A673 (cell line): ENCODE results near the gene NPTX1. TPM values are rescaled to one million over a fixed set of nuclear protein-coding genes. Genes with fewer than 3 reads are reported as not detected.

Experiments used
- Bru-seq: library from RNA; stranded (reverse); fragments of 400-500 nt; gene quantifications from one replicate; lab custom pipeline; 2021; lab: Mats Ljungman, UMichigan
- BruChase-seq, 2 experiments: library from RNA; stranded (reverse); fragments of 400-500 nt; gene quantifications; one replicate each; lab custom pipeline; 2021; lab: Mats Ljungman, UMichigan
- BruUV-seq: library from RNA; stranded (reverse); fragments of 400-500 nt; replicated peaks from 2 replicates; lab custom pipeline; 2021; lab: Mats Ljungman, UMichigan
- CTCF ChIA-PET: fragments of 300-600 bp; sonication (Branson Sonifier 250); formaldehyde crosslinking; loops from one replicate; lab custom pipeline; 2022; ENCODE audit warnings: antibody characterized with exemption; lab: Charles Lee
- POLR2A ChIA-PET: fragments of 300-600 bp; sonication (Branson Sonifier 250); formaldehyde crosslinking; loops from one replicate; lab custom pipeline; 2022; ENCODE audit warnings: antibody characterized with exemption; ENCODE audit not compliant: low non-redundant PET; lab: Charles Lee
- DNase-seq: peaks from one replicate; pipeline ENCODE4 v3.0.0-alpha.2; 2015; ENCODE audit warnings: low spot score
- H3K27ac ChIP-seq: fragments of 200-600 bp; sonication (generic); 2 replicates; pipeline ENCODE4 v1.5.1; 2016; ENCODE audit warnings: mixed run types, low read depth, mild to moderate bottlenecking, mixed read lengths, antibody characterized with exemption, low read length; ENCODE audit not compliant: poor library complexity, severe bottlenecking
- H3K27me3 ChIP-seq: fragments of 200-600 bp; sonication (generic); replicated peaks from 2 replicates; pipeline ENCODE4 v1.6.1; 2017; ENCODE audit warnings: mixed run types, low read depth, mild to moderate bottlenecking, mixed read lengths, antibody characterized with exemption, low read length; ENCODE audit not compliant: insufficient read depth, poor library complexity
- H3K36me3 ChIP-seq: fragments of 200-600 bp; sonication (generic); 2 replicates; pipeline ENCODE4 v1.6.1; 2016; ENCODE audit warnings: mixed run types, mild to moderate bottlenecking, mixed read lengths, antibody characterized with exemption, low read length; ENCODE audit not compliant: insufficient read depth, poor library complexity, severe bottlenecking
- H3K4me1 ChIP-seq: fragments of 200-600 bp; sonication (generic); 2 replicates; pipeline ENCODE4 v1.6.1; 2017; ENCODE audit warnings: mixed run types, mild to moderate bottlenecking, mixed read lengths, antibody characterized with exemption, low read length; ENCODE audit not compliant: insufficient read depth, poor library complexity, severe bottlenecking
- H3K4me3 ChIP-seq: fragments of 200-600 bp; sonication (generic); 2 replicates; pipeline ENCODE4 v1.5.1; 2016; ENCODE audit warnings: low read depth, mixed run types, mild to moderate bottlenecking, mixed read lengths, low read length; ENCODE audit not compliant: poor library complexity, severe bottlenecking
- H3K9me3 ChIP-seq: fragments of 200-600 bp; sonication (generic); 2 replicates; pipeline ENCODE4 v1.6.1; 2016; ENCODE audit warnings: mixed run types, low read depth, mild to moderate bottlenecking, mixed read lengths, antibody characterized with exemption, low read length; ENCODE audit not compliant: poor library complexity, severe bottlenecking
- CTCF ChIP-seq: fragments of 300-800, 200-600 bp; sonication (generic); conservative IDR thresholded peaks from 2 replicates; pipeline ENCODE4 v1.5.1; 2017; ENCODE audit warnings: low read depth, mild to moderate bottlenecking, antibody characterized with exemption, low read length, moderate library complexity, mixed read lengths
- EZH2 ChIP-seq: fragments of 200-600 bp; sonication (generic); IDR thresholded peaks from 2 replicates; pipeline ENCODE4 v1.6.1; 2017; ENCODE audit warnings: borderline replicate concordance, low read depth, mild to moderate bottlenecking, mixed read lengths, antibody characterized with exemption, low read length; ENCODE audit not compliant: poor library complexity, severe bottlenecking
- intact Hi-C: fragments of 100-400 bp; cut with micrococcal nuclease; formaldehyde crosslinking; loops from one replicate; pipeline ENCODE4 v1.10.0; 2022; ENCODE audit not compliant: unreplicated experiment
- long read RNA-seq: library from polyadenylated mRNA; stranded (forward); transcript quantifications from one replicate; pipeline ENCODE4 v2.0.0, GENCODE V29; 2022
- total RNA-seq: library from RNA; stranded (reverse); gene quantifications from 2 replicates; pipeline ENCODE4 v1.2.3, GENCODE V29; 2021

The NPTX1 gene
- 0.15 and 0.43 TPM in 2 replicates for total RNA-seq
- percentile 8 among the genes with signal in this experiment for Bru-seq, nascent RNA
- not detected for BruChase-seq, experiment 1, labeled RNA remaining after a 2-hour chase
- BruChase-seq, experiment 2, labeled RNA remaining after a 6-hour chase, result percentile 28 among the genes with signal in this experiment
- long read RNA-seq, result 0 reads

- H3K27ac ChIP-seq, result no peak within 1 kb of the TSS
- ChIA-PET POLR2A (interaction anchor here (0.5 kb wide), 1 partner anchor 433 kb away, joined by 3 read pairs; no protein-coding TSS in a partner anchor), CTCF (interaction anchor here (0.6 kb wide), 1 partner anchor 22 kb away, joined by 4 read pairs; no protein-coding TSS in a partner anchor)
- no peaks in the 10 kb centered on the region for H3K36me3 ChIP-seq
- no peaks in the 10 kb centered on the region for H3K9me3 ChIP-seq
- peak within 1 kb of the TSS; percentile 25 for H3K4me3 ChIP-seq
- no TSS peak for BruUV-seq
- DNase-seq, result no peak
- TF ChIP-seq EZH2, result peak; percentile 63
- no peak for TF ChIP-seq CTCF
- intact Hi-C loops, result no loop called here
- H3K27me3 ChIP-seq, result peaks cover 99% of the 10 kb centered on the region
- H3K4me1 ChIP-seq, result peaks cover 36% of the 10 kb centered on the region
These were observed at the start of gene NPTX1 for GRCh38 chr17:80475910-80476876. Gene NPTX1 (minus strand): TSS chr17:80476607. CDS start chr17:80476446, 161 bp downstream.

- TF ChIP-seq CTCF (no peak), EZH2 (no peak)
- Histone ChIP-seq H3K4me3 (no peak overlapping the region), H3K36me3 (no peaks in the 10 kb centered on the region), H3K9me3 (no peaks in the 10 kb centered on the region), H3K27ac (no peak overlapping the region), H3K27me3 (no peaks in the 10 kb centered on the region), H3K4me1 (no peaks in the 10 kb centered on the region)
- intact Hi-C loops, result no loop called here
- CTCF ChIA-PET, result no interaction called here
- BruUV-seq, result no TSS peak
- POLR2A ChIA-PET, result no interaction called here
- no peak for DNase-seq
These were observed 47.7 kb upstream of the NPTX1 start for GRCh38 chr17:80523956-80524712.
